Measurements from ENCODE around the gene ZCCHC3. TPM values are rescaled to one million over a fixed set of nuclear protein-coding genes. Genes with fewer than 3 reads are reported as not detected.

ZCCHC3 gene
- total RNA-seq, 1 donor from 2014 or later, result 25.9 TPM

GRCh38 chr20:309841-310644, 12.7 kb downstream of the ZCCHC3 start:
- intact Hi-C loops (cut with micrococcal nuclease), result loop anchor here (1.0 kb wide), 3 partner anchors 13 to 20 kb away; partner anchors contain the start of genes C20orf96, SOX12 and ZCCHC3
- Mint-ChIP-seq H3K36me3 (ENCODE audit: low read depth) (no peaks in the 10 kb centered on the region), H3K27ac (peak overlapping the region; percentile 80), H3K27me3 (ENCODE audit: insufficient read depth) (peaks cover 3% of the 10 kb centered on the region), H3K4me3 (peak overlapping the region; percentile 81), H3K4me1 (ENCODE audit: low read depth) (peaks cover 20% of the 10 kb centered on the region), H3K9me3 (no peaks in the 10 kb centered on the region)
- DNase-seq (ENCODE audit: low spot score), result peak; percentile 80

GRCh38 chr20:310645-311044, 13.3 kb downstream of the ZCCHC3 start:
- no peak overlapping the region for H3K27ac Mint-ChIP-seq
- H3K4me3 Mint-ChIP-seq, result peak overlapping the region; percentile 81
- DNase-seq (ENCODE audit: low spot score), result no peak
- intact Hi-C loops (cut with micrococcal nuclease), result loop anchor here (1.0 kb wide), 3 partner anchors 13 to 20 kb away; partner anchors contain the start of genes C20orf96, SOX12 and ZCCHC3
- H3K4me1 Mint-ChIP-seq (ENCODE audit: low read depth), result peaks cover 20% of the 10 kb centered on the region
- H3K27me3 Mint-ChIP-seq (ENCODE audit: insufficient read depth), result peaks cover 3% of the 10 kb centered on the region
- no peaks in the 10 kb centered on the region for H3K9me3 Mint-ChIP-seq
- H3K36me3 Mint-ChIP-seq (ENCODE audit: low read depth), result no peaks in the 10 kb centered on the region

GRCh38 chr20:311609-312008, 14.2 kb downstream of the ZCCHC3 start:
- Mint-ChIP-seq H3K4me1 (ENCODE audit: low read depth) (peaks cover 20% of the 10 kb centered on the region), H3K4me3 (no peak overlapping the region), H3K9me3 (no peaks in the 10 kb centered on the region), H3K27ac (no peak overlapping the region), H3K36me3 (ENCODE audit: low read depth) (no peaks in the 10 kb centered on the region), H3K27me3 (ENCODE audit: insufficient read depth) (peaks cover 3% of the 10 kb centered on the region)
- no peak for DNase-seq (ENCODE audit: low spot score)
- intact Hi-C loops (cut with micrococcal nuclease), result no loop called here

- no peaks in the 10 kb centered on the region for H3K9me3 Mint-ChIP-seq
- intact Hi-C loops (cut with micrococcal nuclease), result no loop called here
- no peak overlapping the region for H3K27ac Mint-ChIP-seq
- H3K27me3 Mint-ChIP-seq (ENCODE audit: insufficient read depth), result peaks cover 3% of the 10 kb centered on the region
- peaks cover 20% of the 10 kb centered on the region for H3K4me1 Mint-ChIP-seq (ENCODE audit: low read depth)
- DNase-seq (ENCODE audit: low spot score), result no peak
- H3K4me3 Mint-ChIP-seq, result no peak overlapping the region
- no peaks in the 10 kb centered on the region for H3K36me3 Mint-ChIP-seq (ENCODE audit: low read depth)
Observed at GRCh38 chr20:312067-312466, 14.7 kb downstream of the ZCCHC3 start.

GRCh38 chr20:312866-313265, 15.5 kb downstream of the ZCCHC3 start:
- H3K4me1 Mint-ChIP-seq (ENCODE audit: low read depth), result peaks cover 20% of the 10 kb centered on the region
- no peaks in the 10 kb centered on the region for H3K36me3 Mint-ChIP-seq (ENCODE audit: low read depth)
- no peak overlapping the region for H3K27ac Mint-ChIP-seq
- H3K9me3 Mint-ChIP-seq, result no peaks in the 10 kb centered on the region
- H3K4me3 Mint-ChIP-seq, result no peak overlapping the region
- DNase-seq (ENCODE audit: low spot score), result no peak
- intact Hi-C loops (cut with micrococcal nuclease), result no loop called here
- H3K27me3 Mint-ChIP-seq (ENCODE audit: insufficient read depth), result peaks cover 3% of the 10 kb centered on the region

GRCh38 chr20:313402-313801, 16.0 kb downstream of the ZCCHC3 start:
- H3K9me3 Mint-ChIP-seq, result no peaks in the 10 kb centered on the region
- H3K4me3 Mint-ChIP-seq, result no peak overlapping the region
- H3K4me1 Mint-ChIP-seq (ENCODE audit: low read depth), result peaks cover 20% of the 10 kb centered on the region
- H3K27me3 Mint-ChIP-seq (ENCODE audit: insufficient read depth), result peaks cover 3% of the 10 kb centered on the region
- no peaks in the 10 kb centered on the region for H3K36me3 Mint-ChIP-seq (ENCODE audit: low read depth)
- intact Hi-C loops (cut with micrococcal nuclease), result no loop called here
- no peak for DNase-seq (ENCODE audit: low spot score)
- H3K27ac Mint-ChIP-seq, result no peak overlapping the region

- Mint-ChIP-seq H3K36me3 (ENCODE audit: low read depth) (no peaks in the 10 kb centered on the region), H3K27me3 (ENCODE audit: insufficient read depth) (peaks cover 3% of the 10 kb centered on the region), H3K9me3 (no peaks in the 10 kb centered on the region), H3K27ac (no peak overlapping the region), H3K4me1 (ENCODE audit: low read depth) (peaks cover 20% of the 10 kb centered on the region), H3K4me3 (no peak overlapping the region)
- intact Hi-C loops (cut with micrococcal nuclease), result no loop called here
- DNase-seq (ENCODE audit: low spot score), result no peak
Observed at GRCh38 chr20:313948-314347, 16.6 kb downstream of the ZCCHC3 start.

GRCh38 chr20:316316-317068, 19.1 kb downstream of the ZCCHC3 start:
- H3K9me3 Mint-ChIP-seq, result no peaks in the 10 kb centered on the region
- no peaks in the 10 kb centered on the region for H3K36me3 Mint-ChIP-seq (ENCODE audit: low read depth)
- H3K4me1 Mint-ChIP-seq (ENCODE audit: low read depth), result peaks cover 3% of the 10 kb centered on the region
- peaks cover 3% of the 10 kb centered on the region for H3K27me3 Mint-ChIP-seq (ENCODE audit: insufficient read depth)
- intact Hi-C loops (cut with micrococcal nuclease), result no loop called here
- H3K4me3 Mint-ChIP-seq, result no peak overlapping the region
- no peak for DNase-seq (ENCODE audit: low spot score)
- no peak overlapping the region for H3K27ac Mint-ChIP-seq

GRCh38 chr20:324177-325044, 27.0 kb downstream of the ZCCHC3 start:
- peak overlapping the region; percentile 84 for H3K27ac Mint-ChIP-seq
- peak overlapping the region; percentile 91 for H3K4me3 Mint-ChIP-seq
- H3K27me3 Mint-ChIP-seq (ENCODE audit: insufficient read depth), result peaks cover 6% of the 10 kb centered on the region
- H3K36me3 Mint-ChIP-seq (ENCODE audit: low read depth), result peaks cover 2% of the 10 kb centered on the region
- H3K4me1 Mint-ChIP-seq (ENCODE audit: low read depth), result peaks cover 25% of the 10 kb centered on the region
- DNase-seq (ENCODE audit: low spot score), result peak; percentile 84
- intact Hi-C loops (cut with micrococcal nuclease), result loop anchor here (1.0 to 2.0 kb wide), 6 partner anchors 14 to 218 kb away; partner anchors contain the start of genes C20orf96, CSNK2A1, RBCK1 and ZCCHC3
- H3K9me3 Mint-ChIP-seq, result no peaks in the 10 kb centered on the region

GRCh38 chr20:325045-325888, 27.9 kb downstream of the ZCCHC3 start, which contains the start of gene SOX12:
Gene SOX12 (plus strand): TSS chr20:325552. CDS start chr20:325925, 373 bp downstream.
- H3K4me1 Mint-ChIP-seq (ENCODE audit: low read depth), result peaks cover 29% of the 10 kb centered on the region
- H3K36me3 Mint-ChIP-seq (ENCODE audit: low read depth), result peaks cover 2% of the 10 kb centered on the region
- DNase-seq (ENCODE audit: low spot score), result peak; percentile 96
- intact Hi-C loops (cut with micrococcal nuclease), result loop anchor here (1.0 to 2.0 kb wide), 5 partner anchors 15 to 218 kb away; partner anchors contain the start of genes CSNK2A1, RBCK1 and ZCCHC3
- peaks cover 6% of the 10 kb centered on the region for H3K27me3 Mint-ChIP-seq (ENCODE audit: insufficient read depth)
- peak within 1 kb of the TSS; percentile 84 for H3K27ac Mint-ChIP-seq
- no peaks in the 10 kb centered on the region for H3K9me3 Mint-ChIP-seq
- peak within 1 kb of the TSS; percentile 91 for H3K4me3 Mint-ChIP-seq

GRCh38 chr20:325889-326644, 28.7 kb downstream of the ZCCHC3 start:
- H3K9me3 Mint-ChIP-seq, result no peaks in the 10 kb centered on the region
- intact Hi-C loops (cut with micrococcal nuclease), result loop anchor here (1.0 to 2.0 kb wide), 5 partner anchors 16 to 217 kb away; partner anchors contain the start of genes CSNK2A1, RBCK1 and ZCCHC3
- peaks cover 6% of the 10 kb centered on the region for H3K27me3 Mint-ChIP-seq (ENCODE audit: insufficient read depth)
- H3K27ac Mint-ChIP-seq, result peak overlapping the region; percentile 79
- peaks cover 34% of the 10 kb centered on the region for H3K4me1 Mint-ChIP-seq (ENCODE audit: low read depth)
- H3K4me3 Mint-ChIP-seq, result peak overlapping the region; percentile 78
- peaks cover 2% of the 10 kb centered on the region for H3K36me3 Mint-ChIP-seq (ENCODE audit: low read depth)
- DNase-seq (ENCODE audit: low spot score), result peak; percentile 26
